ENCODE results near the gene MRPS25.

MRPS25 gene

GRCh38 chr3:15053541-15053940, 11.6 kb downstream of the MRPS25 start:
- Histone ChIP-seq H3K9ac (ENCODE audit: low read depth, low read length) (no peak overlapping the region), H3K9me3 (ENCODE audit: control insufficient read depth, insufficient read depth, low read length) (no peaks in the 10 kb centered on the region), H3K4me1 (ENCODE audit: control insufficient read depth, insufficient read depth, low read length) (peaks cover 2% of the 10 kb centered on the region), H3K4me3 (ENCODE audit: low read depth, low read length) (no peak overlapping the region), H3K36me3 (ENCODE audit: control insufficient read depth, insufficient read depth, low read length) (peaks cover 31% of the 10 kb centered on the region), H3K27me3 (ENCODE audit: control insufficient read depth, insufficient read depth, low read length) (no peaks in the 10 kb centered on the region)

- no peak overlapping the region for H3K9ac ChIP-seq (ENCODE audit: low read depth, low read length)
- no peaks in the 10 kb centered on the region for H3K9me3 ChIP-seq (ENCODE audit: control insufficient read depth, insufficient read depth, low read length)
- H3K36me3 ChIP-seq (ENCODE audit: control insufficient read depth, insufficient read depth, low read length) = peaks cover 34% of the 10 kb centered on the region
- peaks cover 2% of the 10 kb centered on the region for H3K4me1 ChIP-seq (ENCODE audit: control insufficient read depth, insufficient read depth, low read length)
- H3K4me3 ChIP-seq (ENCODE audit: low read depth, low read length) = no peak overlapping the region
- H3K27me3 ChIP-seq (ENCODE audit: control insufficient read depth, insufficient read depth, low read length) = no peaks in the 10 kb centered on the region
Observed at GRCh38 chr3:15052335-15053242, 12.5 kb downstream of the MRPS25 start.

GRCh38 chr3:15051531-15051930, 13.6 kb downstream of the MRPS25 start:
- no peaks in the 10 kb centered on the region for H3K27me3 ChIP-seq (ENCODE audit: control insufficient read depth, insufficient read depth, low read length)
- no peak overlapping the region for H3K9ac ChIP-seq (ENCODE audit: low read depth, low read length)
- H3K4me1 ChIP-seq (ENCODE audit: control insufficient read depth, insufficient read depth, low read length) = peaks cover 2% of the 10 kb centered on the region
- H3K4me3 ChIP-seq (ENCODE audit: low read depth, low read length) = no peak overlapping the region
- H3K36me3 ChIP-seq (ENCODE audit: control insufficient read depth, insufficient read depth, low read length) = peaks cover 32% of the 10 kb centered on the region
- H3K9me3 ChIP-seq (ENCODE audit: control insufficient read depth, insufficient read depth, low read length) = no peaks in the 10 kb centered on the region

- Histone ChIP-seq H3K27me3 (ENCODE audit: control insufficient read depth, insufficient read depth, low read length) (no peaks in the 10 kb centered on the region), H3K4me3 (ENCODE audit: low read depth, low read length) (no peak overlapping the region), H3K36me3 (ENCODE audit: control insufficient read depth, insufficient read depth, low read length) (peaks cover 37% of the 10 kb centered on the region), H3K9ac (ENCODE audit: low read depth, low read length) (no peak overlapping the region), H3K4me1 (ENCODE audit: control insufficient read depth, insufficient read depth, low read length) (peaks cover 2% of the 10 kb centered on the region), H3K9me3 (ENCODE audit: control insufficient read depth, insufficient read depth, low read length) (no peaks in the 10 kb centered on the region)
Observed at GRCh38 chr3:15050405-15051092, 14.6 kb downstream of the MRPS25 start.

GRCh38 chr3:15049584-15049983, 15.5 kb downstream of the MRPS25 start:
- H3K4me3 ChIP-seq (ENCODE audit: low read depth, low read length) = no peak overlapping the region
- H3K27me3 ChIP-seq (ENCODE audit: control insufficient read depth, insufficient read depth, low read length) = no peaks in the 10 kb centered on the region
- H3K9me3 ChIP-seq (ENCODE audit: control insufficient read depth, insufficient read depth, low read length) = no peaks in the 10 kb centered on the region
- H3K4me1 ChIP-seq (ENCODE audit: control insufficient read depth, insufficient read depth, low read length) = peaks cover 2% of the 10 kb centered on the region
- no peak overlapping the region for H3K9ac ChIP-seq (ENCODE audit: low read depth, low read length)
- H3K36me3 ChIP-seq (ENCODE audit: control insufficient read depth, insufficient read depth, low read length) = peaks cover 39% of the 10 kb centered on the region

GRCh38 chr3:15045667-15046066, 19.4 kb downstream of the MRPS25 start:
- Histone ChIP-seq H3K9me3 (ENCODE audit: control insufficient read depth, insufficient read depth, low read length) (no peaks in the 10 kb centered on the region), H3K4me1 (ENCODE audit: control insufficient read depth, insufficient read depth, low read length) (no peaks in the 10 kb centered on the region), H3K4me3 (ENCODE audit: low read depth, low read length) (no peak overlapping the region), H3K27me3 (ENCODE audit: control insufficient read depth, insufficient read depth, low read length) (no peaks in the 10 kb centered on the region), H3K36me3 (ENCODE audit: control insufficient read depth, insufficient read depth, low read length) (peaks cover 50% of the 10 kb centered on the region), H3K9ac (ENCODE audit: low read depth, low read length) (no peak overlapping the region)

- no peaks in the 10 kb centered on the region for H3K27me3 ChIP-seq (ENCODE audit: control insufficient read depth, insufficient read depth, low read length)
- no peaks in the 10 kb centered on the region for H3K9me3 ChIP-seq (ENCODE audit: control insufficient read depth, insufficient read depth, low read length)
- peaks cover 45% of the 10 kb centered on the region for H3K36me3 ChIP-seq (ENCODE audit: control insufficient read depth, insufficient read depth, low read length)
- no peak overlapping the region for H3K4me3 ChIP-seq (ENCODE audit: low read depth, low read length)
- H3K4me1 ChIP-seq (ENCODE audit: control insufficient read depth, insufficient read depth, low read length) = no peaks in the 10 kb centered on the region
- no peak overlapping the region for H3K9ac ChIP-seq (ENCODE audit: low read depth, low read length)
Observed at GRCh38 chr3:15044326-15044725, 20.8 kb downstream of the MRPS25 start.

GRCh38 chr3:15043408-15044171, 21.5 kb downstream of the MRPS25 start:
- H3K9me3 ChIP-seq (ENCODE audit: control insufficient read depth, insufficient read depth, low read length) = no peaks in the 10 kb centered on the region
- H3K27me3 ChIP-seq (ENCODE audit: control insufficient read depth, insufficient read depth, low read length) = no peaks in the 10 kb centered on the region
- no peak overlapping the region for H3K4me3 ChIP-seq (ENCODE audit: low read depth, low read length)
- no peaks in the 10 kb centered on the region for H3K4me1 ChIP-seq (ENCODE audit: control insufficient read depth, insufficient read depth, low read length)
- peaks cover 44% of the 10 kb centered on the region for H3K36me3 ChIP-seq (ENCODE audit: control insufficient read depth, insufficient read depth, low read length)
- H3K9ac ChIP-seq (ENCODE audit: low read depth, low read length) = no peak overlapping the region

GRCh38 chr3:15042936-15043335, 22.2 kb downstream of the MRPS25 start:
- Histone ChIP-seq H3K9me3 (ENCODE audit: control insufficient read depth, insufficient read depth, low read length) (no peaks in the 10 kb centered on the region), H3K9ac (ENCODE audit: low read depth, low read length) (no peak overlapping the region), H3K4me3 (ENCODE audit: low read depth, low read length) (no peak overlapping the region), H3K4me1 (ENCODE audit: control insufficient read depth, insufficient read depth, low read length) (no peaks in the 10 kb centered on the region), H3K27me3 (ENCODE audit: control insufficient read depth, insufficient read depth, low read length) (no peaks in the 10 kb centered on the region), H3K36me3 (ENCODE audit: control insufficient read depth, insufficient read depth, low read length) (peaks cover 40% of the 10 kb centered on the region)

- no peaks in the 10 kb centered on the region for H3K9me3 ChIP-seq (ENCODE audit: control insufficient read depth, insufficient read depth, low read length)
- H3K9ac ChIP-seq (ENCODE audit: low read depth, low read length) = no peak overlapping the region
- no peaks in the 10 kb centered on the region for H3K27me3 ChIP-seq (ENCODE audit: control insufficient read depth, insufficient read depth, low read length)
- no peaks in the 10 kb centered on the region for H3K4me1 ChIP-seq (ENCODE audit: control insufficient read depth, insufficient read depth, low read length)
- H3K36me3 ChIP-seq (ENCODE audit: control insufficient read depth, insufficient read depth, low read length) = peaks cover 41% of the 10 kb centered on the region
- H3K4me3 ChIP-seq (ENCODE audit: low read depth, low read length) = no peak overlapping the region
Observed at GRCh38 chr3:15041950-15042349, 23.2 kb downstream of the MRPS25 start.

- Histone ChIP-seq H3K9me3 (ENCODE audit: control insufficient read depth, insufficient read depth, low read length) (no peaks in the 10 kb centered on the region), H3K9ac (ENCODE audit: low read depth, low read length) (no peak overlapping the region), H3K4me1 (ENCODE audit: control insufficient read depth, insufficient read depth, low read length) (no peaks in the 10 kb centered on the region), H3K36me3 (ENCODE audit: control insufficient read depth, insufficient read depth, low read length) (peaks cover 37% of the 10 kb centered on the region), H3K27me3 (ENCODE audit: control insufficient read depth, insufficient read depth, low read length) (no peaks in the 10 kb centered on the region), H3K4me3 (ENCODE audit: low read depth, low read length) (no peak overlapping the region)
Observed at GRCh38 chr3:15040844-15041243, 24.3 kb downstream of the MRPS25 start.
